HepG2 (cell line): ENCODE results near the gene CALM1. TPM values are rescaled to one million over a fixed set of nuclear protein-coding genes. Genes with fewer than 3 reads are reported as not detected.

Source experiments
- ATAC-seq: fragments of 200-7000 bp; cut with Tn5 transposase; 3 replicates; pipeline ENCODE4 v1.9.1; 2020; ENCODE audit warnings: mild to moderate bottlenecking, moderate library complexity
- BruUV-seq: library from RNA; stranded (reverse); fragments of 400-500 nt; replicated peaks from 2 replicates; lab custom pipeline; 2021; lab: Mats Ljungman, UMichigan
- CTCF ChIA-PET: fragments of 300-600 bp; formaldehyde crosslinking; extraction: SDS; loops from one replicate; lab custom pipeline; 2021; ENCODE audit warnings: low total read pairs, inconsistent platforms, low intra/inter-chr PET ratio; lab: Yijun Ruan, JAX
- POLR2A ChIA-PET: fragments of 350-600 bp; sonication (Branson Sonifier 250); formaldehyde crosslinking; loops from one replicate; lab custom pipeline; 2020; ENCODE audit warnings: antibody characterized with exemption, inconsistent platforms; lab: Yijun Ruan, JAX
- DNase-seq: peaks from one replicate; pipeline ENCODE4 v3.0.0-alpha.2; 2015; ENCODE audit warnings: low spot score
- FAIRE-seq: peaks from 3 replicates; lab custom pipeline; 2011; peaks lifted over from hg19 to GRCh38; lab: Jason Lieb, UNC
- H2AFZ ChIP-seq: one replicate; pipeline ENCODE4 v1.6.1; 2011; ENCODE audit warnings: low read length, inconsistent platforms
- H3K27ac ChIP-seq: fragments of 300-600 bp; 3 replicates; pipeline ENCODE4 v1.8.0; 2011; ENCODE audit warnings: mixed run types, mild to moderate bottlenecking, mixed read lengths, low read length, inconsistent platforms; ENCODE audit not compliant: insufficient read depth; ENCODE audit errors: extremely low read length
- H3K27me3 ChIP-seq, 2 experiments: fragments of 200-600 bp in 1 of 2; 2 replicates in 1 of 2; 3 replicates in 1 of 2; pipeline versions ENCODE4 v1.6.0 to v1.8.0; 2011; ENCODE audit warnings: low read length in 2 of 2, mild to moderate bottlenecking in 2 of 2, moderate library complexity in 2 of 2, inconsistent platforms in 1 of 2; ENCODE audit not compliant: insufficient read depth in 2 of 2, control insufficient read depth in 1 of 2
- H3K36me3 ChIP-seq, 2 experiments: fragments of 200-600 bp in 1 of 2; replicated peaks in 1 of 2; 2 replicates in 1 of 2; 3 replicates in 1 of 2; pipeline versions ENCODE4 v1.5.1 to v1.8.0; 2011; ENCODE audit warnings: low read length in 2 of 2, inconsistent platforms in 1 of 2; ENCODE audit not compliant: insufficient read depth in 2 of 2, control insufficient read depth in 1 of 2
- H3K4me1 ChIP-seq: 2 replicates; pipeline ENCODE4 v1.5.1; 2012; ENCODE audit warnings: low read length, inconsistent platforms; ENCODE audit not compliant: insufficient read depth
- H3K4me2 ChIP-seq: 2 replicates; pipeline ENCODE4 v1.6.0; 2011; ENCODE audit warnings: low read depth, low read length, inconsistent platforms
- H3K4me3 ChIP-seq, 3 experiments: fragments of 200-600 bp in 1 of 3; sonication (generic), shearing (Covaris generic) in 1 of 3; replicated peaks in 1 of 3; 2 replicates each; pipeline ENCODE4 v1.5.1; 2011 to 2016; ENCODE audit warnings: low read length in 3 of 3, inconsistent platforms in 2 of 3, low read depth in 2 of 3, mild to moderate bottlenecking in 2 of 3, control low read depth in 1 of 3, mixed read lengths in 1 of 3; ENCODE audit not compliant: insufficient read depth in 1 of 3
- H3K79me2 ChIP-seq: one replicate; pipeline ENCODE4 v1.6.1; 2011; ENCODE audit warnings: low read length, inconsistent platforms; ENCODE audit not compliant: insufficient read depth
- H3K9ac ChIP-seq: 2 replicates; pipeline ENCODE4 v1.6.0; 2011; ENCODE audit warnings: mild to moderate bottlenecking, low read depth, low read length, inconsistent platforms; ENCODE audit not compliant: insufficient read depth
- H3K9me3 ChIP-seq: 2 replicates; pipeline ENCODE4 v1.5.1; 2012; ENCODE audit warnings: mild to moderate bottlenecking, low read length
- H4K20me1 ChIP-seq: 2 replicates; pipeline ENCODE4 v1.6.0; 2011; ENCODE audit warnings: inconsistent platforms, mild to moderate bottlenecking, low read length, moderate library complexity; ENCODE audit not compliant: insufficient read depth
- CEBPB ChIP-seq: IDR thresholded peaks from 2 replicates; pipeline ENCODE4 v1.6.1; 2011; ENCODE audit warnings: low read depth, low read length, improper control_type of control experiment, borderline replicate concordance
- SOX13 ChIP-seq, 3 experiments: fragments of 450-650 bp in 1 of 3; sonication (generic) in 1 of 3; formaldehyde crosslinking in 1 of 3; IDR thresholded peaks in 2 of 3; conservative IDR thresholded peaks in 1 of 3; 2 replicates each; pipeline versions ENCODE4 v1.5.0 to v1.6.1; 2016 to 2020; ENCODE audit warnings: antibody characterized with exemption in 1 of 3, mild to moderate bottlenecking in 1 of 3, missing compliant biosample characterization in 1 of 3, missing genetic modification reagents in 1 of 3, moderate library complexity in 1 of 3
- SRSF1 ChIP-seq: fragments of 200-400 bp; formaldehyde crosslinking; optimal IDR thresholded peaks from 2 replicates; pipeline ENCODE3; 2017; ENCODE audit warnings: mild to moderate bottlenecking, low read depth, low read length, moderate library complexity
- WGBS: methylation state at CpG from one replicate; pipeline ENCODE4 v1.1.6; 2017; ENCODE audit warnings: low lambda C conversion rate; 5-methylcytosine and 5-hydroxymethylcytosine counted together
- in situ Hi-C: cut with HindIII; loops from 2 replicates; pipeline ENCODE4 v1.10.0; 2017; ENCODE audit warnings: low pct_unique_long_range_greater_than_20kb; ENCODE audit not compliant: extremely low pct_ligation_motif_present
- intact Hi-C: fragments of 100-400 bp; cut with micrococcal nuclease; formaldehyde crosslinking; loops from one replicate; pipeline ENCODE4 v1.10.0; 2022; ENCODE audit not compliant: unreplicated experiment
- polyA plus RNA-seq, 8 experiments: library from polyadenylated mRNA; depleted of rRNA in 3 of 8; stranded (reverse) in 7 of 8; unstranded in 1 of 8; fragments of >200 nt; fragmentation: Illumina TruSeq in 4 of 8; extraction: Trizol in 4 of 8; gene quantifications; 2 replicates each; pipeline versions ENCODE4 v1.2.1 to v1.2.3, GENCODE V29; 2011 to 2016; ENCODE audit warnings: low read depth in 4 of 8, missing spikeins in 1 of 8, mixed read lengths in 1 of 8; ENCODE audit not compliant: insufficient read depth in 1 of 8
- total RNA-seq, 5 experiments: library from RNA; depleted of rRNA; stranded (reverse); fragments of >200 nt; fragmentation: Illumina TruSeq; extraction: Trizol; gene quantifications; 2 replicates each; pipeline ENCODE4 v1.2.3, GENCODE V29; 2016; ENCODE audit warnings: low read depth in 1 of 5
- TF ChIP-seq, protein P1 (sequence below): sonication (generic); formaldehyde crosslinking; IDR thresholded peaks from 2 replicates; pipeline ENCODE4 v1.4.0; 2020; ENCODE audit warnings: mild to moderate bottlenecking, missing genetic modification reagents

CALM1 gene
- total and polyA plus RNA-seq, 2 of the 13 experiments (the other 11 are each of a cell fraction or from before 2014, with no cell fraction given), result 110 to 238 TPM

DNA sequence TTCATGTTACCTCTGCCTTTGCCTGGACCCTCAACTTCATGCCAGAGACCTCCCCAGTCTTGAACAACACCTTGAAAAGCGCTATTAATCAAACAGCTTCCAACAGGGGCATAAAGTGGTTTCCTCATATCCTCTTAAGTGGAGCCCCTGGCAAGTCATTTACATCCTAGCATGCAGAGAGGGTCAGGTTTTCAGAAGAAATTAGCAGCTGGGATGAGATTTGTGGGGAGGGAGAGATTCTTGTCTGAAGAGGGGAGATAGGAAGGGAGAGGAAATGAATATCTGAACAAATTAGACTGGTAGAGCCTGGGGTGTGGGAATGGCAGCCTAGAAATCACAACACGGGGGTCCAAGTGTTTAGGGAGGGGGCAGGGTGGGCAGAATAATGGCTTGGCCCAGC, 45.6 kb downstream of the CALM1 start:
- peaks cover 21% of the 10 kb centered on the region for H3K4me1 ChIP-seq
- H3K4me2 ChIP-seq, result no peak overlapping the region
- DNase-seq (no peak), FAIRE-seq (no peak), ATAC-seq (no peak)
- CTCF ChIA-PET, result no interaction called here
- no peaks in the 10 kb centered on the region for H3K79me2 ChIP-seq
- in situ Hi-C loops (no loop called here), intact Hi-C loops (no loop called here)
- H3K36me3 ChIP-seq, result no peaks in the 10 kb centered on the region
- 19% methylated on average over 2 of the region's 2 CpGs for WGBS
- TF ChIP-seq, protein P1, sequence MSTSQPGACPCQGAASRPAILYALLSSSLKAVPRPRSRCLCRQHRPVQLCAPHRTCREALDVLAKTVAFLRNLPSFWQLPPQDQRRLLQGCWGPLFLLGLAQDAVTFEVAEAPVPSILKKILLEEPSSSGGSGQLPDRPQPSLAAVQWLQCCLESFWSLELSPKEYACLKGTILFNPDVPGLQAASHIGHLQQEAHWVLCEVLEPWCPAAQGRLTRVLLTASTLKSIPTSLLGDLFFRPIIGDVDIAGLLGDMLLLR (CRISPR knock-in tag), result no peak
- H2AFZ ChIP-seq, result no peak overlapping the region
- no TSS peak for BruUV-seq
- H3K9me3 ChIP-seq, result 0 out of 2 replicates have a peak, but pooled peaks cover 3% of the 10 kb centered on the region
- H3K27me3 ChIP-seq, result peaks cover 0 to 3% of the 10 kb centered on the region in 2 experiments; a peak in 1 of 5 replicates
- no peaks in the 10 kb centered on the region for H4K20me1 ChIP-seq
- POLR2A ChIA-PET, result no interaction called here
- no peak overlapping the region for H3K4me3 ChIP-seq
- H3K27ac ChIP-seq, result no peak overlapping the region
- no peak overlapping the region for H3K9ac ChIP-seq

DNA sequence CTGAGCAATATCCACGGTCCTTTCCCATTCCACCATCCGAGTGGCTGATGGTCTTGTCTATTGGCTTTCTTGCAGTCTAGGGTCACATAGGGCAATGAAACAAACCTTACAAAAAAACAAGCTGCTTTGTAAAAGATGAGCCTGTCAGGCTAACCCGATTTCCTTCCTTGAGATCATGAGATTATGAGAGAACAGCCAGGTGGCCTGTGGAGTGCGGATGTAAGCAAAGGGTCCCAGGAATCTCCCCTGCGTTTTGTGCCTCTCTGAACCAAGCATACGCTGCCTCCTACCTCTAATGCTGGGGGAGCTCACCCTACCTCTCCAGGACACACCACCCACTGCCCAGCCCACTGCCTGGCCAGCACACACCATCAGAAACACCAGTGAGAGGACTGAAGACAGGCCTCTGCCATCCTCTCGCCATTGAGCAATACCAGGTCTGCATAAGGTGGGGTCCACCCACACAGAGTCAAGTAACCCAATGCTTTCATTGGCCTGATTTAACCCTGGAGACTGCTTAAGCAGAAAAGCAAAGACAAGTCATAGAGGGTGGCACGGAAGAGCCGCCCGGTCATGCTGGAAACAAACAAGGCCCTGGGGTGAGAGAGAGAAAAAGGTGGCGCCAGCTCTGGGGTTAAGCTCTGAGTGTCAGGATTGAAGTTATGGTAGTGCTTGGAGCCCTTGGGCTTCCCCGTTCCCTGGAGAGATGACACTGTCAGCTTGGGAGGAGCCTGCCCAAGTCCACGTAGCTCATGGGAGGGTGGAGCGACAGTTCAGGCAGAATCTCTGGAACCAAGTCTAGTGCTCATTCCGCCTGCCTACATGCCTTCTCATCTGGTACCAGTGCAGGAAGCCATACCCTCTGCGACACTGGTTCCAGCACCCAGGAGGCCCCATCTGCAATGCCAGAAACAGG, 46.6 kb downstream of the CALM1 start:
- BruUV-seq, result no TSS peak
- intact Hi-C loops (no loop called here), in situ Hi-C loops (no loop called here)
- H3K9ac ChIP-seq, result no peak overlapping the region
- CTCF ChIA-PET, result no interaction called here
- DNase-seq, result no peak
- H3K4me1 ChIP-seq, result peaks cover 21% of the 10 kb centered on the region
- H3K9me3 ChIP-seq, result 0 out of 2 replicates have a peak, but pooled peaks cover 3% of the 10 kb centered on the region
- H2AFZ ChIP-seq, result peak overlapping the region; percentile 16
- H3K4me2 ChIP-seq, result peak overlapping the region; percentile 60
- TF ChIP-seq SRSF1, result no peak
- no peak for TF ChIP-seq SOX13 (IDR thresholded peaks at IDR 0.05)
- no peak for TF ChIP-seq SOX13 (CRISPR knock-in tag; conservative IDR thresholded peaks at IDR 0.05 in 1 of 2, IDR thresholded peaks at IDR 0.05 in 1 of 2)
- TF ChIP-seq CEBPB, result peak; percentile 41; the same call in 1 of the 2 replicates
- TF ChIP-seq, all 625 proteins: peak for 1
- 16% methylated on average over 8 of the region's 16 CpGs for WGBS
- POLR2A ChIA-PET, result no interaction called here
- Histone ChIP-seq H3K36me3 (no peaks in the 10 kb centered on the region), H3K4me3 (no peak overlapping the region; a peak in 1 of 6 replicates), H4K20me1 (no peaks in the 10 kb centered on the region), H3K27me3 (0 out of 5 replicates have a peak, but pooled peaks cover 0 to 3% of the 10 kb centered on the region in 2 experiments), H3K79me2 (no peaks in the 10 kb centered on the region), H3K27ac (no peak overlapping the region)
- ATAC-seq (peak; percentile 75), FAIRE-seq (no peak)
